Measurements from ENCODE around the gene SMTNL2.
A peak's percentile ranks its signal among the peaks of the same experiment; 100 is the strongest.
"Not testable (repeated sequence)": the region's sequence is repeated elsewhere in the genome, so short reads cannot be mapped to it uniquely, and the experiment has no call there.

SMTNL2 gene

DNA sequence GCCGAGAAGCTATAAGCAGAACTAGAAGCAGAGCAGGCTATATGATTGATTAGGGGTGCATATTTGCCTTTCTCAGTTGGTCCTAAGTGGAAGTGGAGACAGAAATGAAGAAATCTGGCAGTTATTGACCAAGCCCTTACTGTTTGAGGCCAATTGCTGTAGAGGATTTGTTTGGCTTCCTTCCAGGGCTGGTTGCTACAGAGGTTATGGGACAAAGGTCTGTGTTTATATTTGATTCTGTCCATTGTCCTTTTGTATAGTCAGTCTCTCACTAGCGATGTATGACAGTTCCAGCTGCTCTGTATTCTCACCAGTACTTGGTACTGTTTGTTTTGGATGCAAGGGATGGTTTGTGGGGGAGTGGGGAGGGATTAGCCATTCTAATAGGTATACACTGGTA lies 64.4 kb downstream of the SMTNL2 start:
- Mint-ChIP-seq H3K27me3 (ENCODE audit: low read depth) (peaks cover 37% of the 10 kb centered on the region), H3K9me3 (no peaks in the 10 kb centered on the region), H3K4me3 (no peak overlapping the region), H3K36me3 (ENCODE audit: low read depth) (no peaks in the 10 kb centered on the region), H3K4me1 (ENCODE audit: low read depth) (no peaks in the 10 kb centered on the region), H3K27ac (no peak overlapping the region)

DNA sequence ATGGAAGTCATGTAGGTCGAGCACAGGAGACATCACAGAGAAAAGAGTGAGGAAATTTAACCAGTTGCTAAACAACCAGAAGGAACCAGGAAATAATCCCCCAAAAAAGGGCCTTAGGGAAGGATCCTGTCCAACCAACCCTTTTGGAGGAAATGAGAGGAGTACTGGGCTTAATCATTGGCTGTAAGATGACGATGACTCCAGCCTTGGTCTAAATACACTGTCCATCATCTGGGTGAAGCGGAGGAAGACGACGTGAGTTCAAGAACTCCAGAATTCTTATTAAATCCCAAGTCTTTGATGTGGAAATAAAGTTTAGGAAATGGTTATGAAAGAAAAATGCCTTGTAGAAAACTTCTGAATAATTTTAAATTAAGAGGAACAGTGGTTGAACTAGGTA lies 68.7 kb downstream of the SMTNL2 start:
- Mint-ChIP-seq H3K4me1 (ENCODE audit: low read depth) (peaks cover 4% of the 10 kb centered on the region), H3K27ac (no peak overlapping the region), H3K36me3 (ENCODE audit: low read depth) (no peaks in the 10 kb centered on the region), H3K9me3 (no peaks in the 10 kb centered on the region), H3K27me3 (ENCODE audit: low read depth) (peaks cover 11% of the 10 kb centered on the region), H3K4me3 (no peak overlapping the region)

DNA sequence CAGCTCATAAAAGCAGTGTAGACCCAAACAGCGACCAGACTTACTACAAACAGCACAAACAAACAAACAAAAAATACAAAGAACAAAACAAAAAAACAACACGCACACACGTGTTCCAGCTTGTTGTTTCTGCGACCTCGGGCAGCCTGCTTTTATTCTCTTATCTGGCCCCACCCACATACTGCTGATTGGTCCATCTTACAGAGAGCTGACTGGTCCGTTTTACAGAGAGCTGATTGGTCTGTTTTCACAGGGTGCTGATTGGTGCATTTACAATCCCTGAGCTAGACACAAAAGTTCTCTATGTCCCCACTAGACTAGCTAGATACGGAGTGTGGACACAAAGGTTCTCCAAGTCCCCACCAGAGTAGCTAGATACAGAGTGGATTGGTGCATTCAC lies 71.6 kb downstream of the SMTNL2 start:
- not testable (repeated sequence) for H3K27ac Mint-ChIP-seq; H3K36me3 Mint-ChIP-seq (ENCODE audit: low read depth); H3K4me3 Mint-ChIP-seq; H3K27me3 Mint-ChIP-seq (ENCODE audit: low read depth); H3K4me1 Mint-ChIP-seq (ENCODE audit: low read depth); H3K9me3 Mint-ChIP-seq

- Mint-ChIP-seq H3K4me1 (ENCODE audit: low read depth) (peaks cover 8% of the 10 kb centered on the region), H3K9me3 (no peaks in the 10 kb centered on the region), H3K27ac (peak overlapping the region; percentile 45), H3K27me3 (ENCODE audit: low read depth) (no peaks in the 10 kb centered on the region), H3K4me3 (no peak overlapping the region), H3K36me3 (ENCODE audit: low read depth) (no peaks in the 10 kb centered on the region)
Measured at GRCh38 chr17:4657678-4658077, 73.3 kb downstream of the SMTNL2 start.

Measured in T-helper 1 cell treated with Interleukin-12 subunit alpha and Interleukin-12 subunit beta and Interleukin-4 antibody, amounts not matched to agents 30 μg/mL and 1 μg/mL, for 36 hours (primary cell).